Mesenchymal stem cell (in vitro differentiated cells and primary cell): Measurements from ENCODE around the gene TMED9.

Experiments
- DNase-seq: peaks from one replicate; pipeline ENCODE4 v3.0.0-alpha.2; 2013
- H2AFZ ChIP-seq: one replicate; pipeline ENCODE4 v1.6.1; 2013; ENCODE audit warnings: low read depth, mild to moderate bottlenecking, control low read depth, inconsistent platforms, low read length, moderate library complexity
- H2AK5ac ChIP-seq: 2 replicates; pipeline ENCODE4 v1.6.1; 2013; ENCODE audit warnings: low read length, moderate library complexity, mild to moderate bottlenecking, inconsistent platforms; ENCODE audit not compliant: severe bottlenecking
- H2BK120ac ChIP-seq: one replicate; pipeline ENCODE4 v1.6.1; 2013; ENCODE audit warnings: low read depth, mild to moderate bottlenecking, inconsistent platforms, low read length, moderate library complexity
- H2BK12ac ChIP-seq, 2 experiments: one replicate each; pipeline ENCODE4 v1.6.1; 2013; ENCODE audit warnings: inconsistent platforms in 2 of 2, low read length in 2 of 2, mild to moderate bottlenecking in 2 of 2, moderate library complexity in 2 of 2, control low read depth in 1 of 2
- H2BK15ac ChIP-seq: one replicate; pipeline ENCODE4 v1.6.1; 2013; ENCODE audit warnings: mild to moderate bottlenecking, low read depth, inconsistent platforms; ENCODE audit not compliant: poor library complexity, severe bottlenecking
- H2BK5ac ChIP-seq: 2 replicates; pipeline ENCODE4 v1.6.1; 2013; ENCODE audit warnings: low read depth, mild to moderate bottlenecking, low read length, control low read depth, inconsistent platforms; ENCODE audit not compliant: poor library complexity, severe bottlenecking
- H3K14ac ChIP-seq, 2 experiments: one replicate each; pipeline ENCODE4 v1.6.1; 2013; ENCODE audit warnings: inconsistent platforms in 2 of 2, low read length in 2 of 2, control low read depth in 1 of 2, mild to moderate bottlenecking in 1 of 2, moderate library complexity in 1 of 2
- H3K18ac ChIP-seq, 2 experiments: one replicate each; pipeline ENCODE4 v1.6.1; 2013; ENCODE audit warnings: inconsistent platforms in 2 of 2, low read length in 2 of 2, control low read depth in 1 of 2, low read depth in 1 of 2, mild to moderate bottlenecking in 1 of 2
- H3K23ac ChIP-seq, 2 experiments: one replicate each; pipeline ENCODE4 v1.6.1; 2013; ENCODE audit warnings: inconsistent platforms in 2 of 2, low read length in 2 of 2, mild to moderate bottlenecking in 2 of 2, moderate library complexity in 2 of 2, control low read depth in 1 of 2
- H3K27ac ChIP-seq: 2 replicates; pipeline ENCODE4 v1.5.1; 2013; ENCODE audit warnings: mild to moderate bottlenecking, moderate library complexity, low read length, control low read depth, inconsistent platforms; ENCODE audit not compliant: poor library complexity, severe bottlenecking
- H3K27me3 ChIP-seq, 2 experiments: 2 replicates each; pipeline versions ENCODE4 v1.6.1 to v1.7.0; 2013; ENCODE audit warnings: low read length in 2 of 2, mild to moderate bottlenecking in 2 of 2, moderate library complexity in 2 of 2, control low read depth in 1 of 2, inconsistent platforms in 1 of 2; ENCODE audit not compliant: control insufficient read depth in 1 of 2, insufficient read depth in 1 of 2
- H3K36me3 ChIP-seq, 2 experiments: 2 replicates each; pipeline versions ENCODE4 v1.6.1 to v1.7.0; 2013; ENCODE audit warnings: low read length in 2 of 2, control low read depth in 1 of 2, inconsistent platforms in 1 of 2, low read depth in 1 of 2, mild to moderate bottlenecking in 1 of 2; ENCODE audit not compliant: insufficient read depth in 2 of 2, control insufficient read depth in 1 of 2
- H3K4ac ChIP-seq, 2 experiments: one replicate each; pipeline ENCODE4 v1.6.1; 2013; ENCODE audit warnings: inconsistent platforms in 2 of 2, low read length in 2 of 2, mild to moderate bottlenecking in 2 of 2, moderate library complexity in 2 of 2, control low read depth in 1 of 2, low read depth in 1 of 2
- H3K4me1 ChIP-seq: 2 replicates; pipeline ENCODE4 v1.6.1; 2013; ENCODE audit warnings: low read depth, low read length, control low read depth; ENCODE audit not compliant: control insufficient read depth, insufficient read depth
- H3K4me2 ChIP-seq: 2 replicates; pipeline ENCODE4 v1.6.1; 2013; ENCODE audit warnings: low read length, mild to moderate bottlenecking, inconsistent platforms; ENCODE audit not compliant: poor library complexity, severe bottlenecking
- H3K4me3 ChIP-seq, 2 experiments: 2 replicates each; pipeline versions ENCODE4 v1.5.1 to v1.7.0; 2013; ENCODE audit warnings: low read length in 2 of 2, mild to moderate bottlenecking in 2 of 2, control low read depth in 1 of 2, low read depth in 1 of 2; ENCODE audit not compliant: insufficient read depth in 1 of 2
- H3K79me1 ChIP-seq: replicated peaks from 2 replicates; pipeline ENCODE4 v1.6.1; 2013; ENCODE audit warnings: mild to moderate bottlenecking, control low read depth, low read length, inconsistent platforms; ENCODE audit not compliant: poor library complexity, severe bottlenecking
- H3K9ac ChIP-seq: 2 replicates; pipeline ENCODE4 v1.7.0; 2013; ENCODE audit warnings: mild to moderate bottlenecking, low read length, moderate library complexity
- H3K9me3 ChIP-seq: 2 replicates; pipeline ENCODE4 v1.7.0; 2013; ENCODE audit warnings: mild to moderate bottlenecking, low read length; ENCODE audit not compliant: control insufficient read depth
- H4K8ac ChIP-seq: one replicate; pipeline ENCODE4 v1.6.1; 2013; ENCODE audit warnings: inconsistent platforms, mild to moderate bottlenecking, low read length, moderate library complexity
- H4K91ac ChIP-seq: one replicate; pipeline ENCODE4 v1.6.1; 2013; ENCODE audit warnings: mild to moderate bottlenecking, low read length, inconsistent platforms
- WGBS: methylation state at CpG from one replicate; pipeline ENCODE4 v1.1.7; 2013; ENCODE audit warnings: mixed read lengths; 5-methylcytosine and 5-hydroxymethylcytosine counted together

The TMED9 gene

GRCh38 chr5:177575488-177575887 is 16.5 kb upstream of the TMED9 start:
- Histone ChIP-seq H3K27ac (no peak overlapping the region), H3K4me3 (no peak overlapping the region), H3K4me2 (no peak overlapping the region), H3K18ac (no peak overlapping the region), H2BK120ac (no peak overlapping the region), H3K9me3 (no peaks in the 10 kb centered on the region), H2BK15ac (no peak overlapping the region), H3K4me1 (no peaks in the 10 kb centered on the region), H3K9ac (no peak overlapping the region), H2AFZ (no peak overlapping the region), H4K8ac (no peak overlapping the region), H2BK5ac (no peak overlapping the region), H3K14ac (no peak overlapping the region), H3K4ac (no peak overlapping the region), H4K91ac (no peak overlapping the region), H2AK5ac (no peak overlapping the region), H3K36me3 (no peaks in the 10 kb centered on the region), H3K79me1 (no peaks in the 10 kb centered on the region), H3K23ac (no peak overlapping the region), H2BK12ac (no peak overlapping the region), H3K27me3 (peaks cover 6 to 17% of the 10 kb centered on the region in 2 experiments)
- DNase-seq: no peak
- WGBS: 89% methylated on average over 1 of the region's 1 CpG

DNA sequence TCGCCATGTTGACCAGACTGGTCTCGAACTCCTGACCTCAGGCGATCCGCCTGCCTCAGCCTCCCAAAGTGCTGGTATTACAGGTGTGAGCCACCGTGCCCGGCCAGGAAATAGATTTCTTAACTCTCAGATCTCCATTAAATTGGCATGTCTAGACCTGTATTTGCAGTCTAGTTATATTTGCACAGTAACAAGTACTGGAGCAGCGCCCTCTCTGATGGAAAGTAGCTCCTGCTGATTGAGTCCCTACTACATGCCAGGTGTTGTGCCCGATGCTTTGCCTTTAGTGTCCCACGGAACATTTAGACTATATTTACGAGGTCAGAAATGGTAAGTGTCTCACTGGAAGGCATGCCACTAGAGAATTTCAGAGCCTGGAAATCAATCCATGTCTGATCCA is 15.8 kb upstream of the TMED9 start:
- H3K79me1 ChIP-seq: no peaks in the 10 kb centered on the region
- no peak overlapping the region for H3K4me2 ChIP-seq
- no peak overlapping the region for H3K27ac ChIP-seq
- H3K23ac ChIP-seq: no peak overlapping the region
- no peak overlapping the region for H2BK120ac ChIP-seq
- DNase-seq: no peak
- H4K91ac ChIP-seq: no peak overlapping the region
- no peaks in the 10 kb centered on the region for H3K9me3 ChIP-seq
- H3K9ac ChIP-seq: no peak overlapping the region
- no peak overlapping the region for H3K4ac ChIP-seq
- no peak overlapping the region for H3K14ac ChIP-seq
- no peak overlapping the region for H2AK5ac ChIP-seq
- H3K4me1 ChIP-seq: no peaks in the 10 kb centered on the region
- H2BK15ac ChIP-seq: no peak overlapping the region
- H3K27me3 ChIP-seq: peaks cover 6 to 17% of the 10 kb centered on the region in 2 experiments
- no peak overlapping the region for H2AFZ ChIP-seq
- H3K18ac ChIP-seq: no peak overlapping the region
- H3K36me3 ChIP-seq: no peaks in the 10 kb centered on the region
- WGBS: 80% methylated on average over 10 of the region's 10 CpGs
- H3K4me3 ChIP-seq: no peak overlapping the region
- no peak overlapping the region for H2BK5ac ChIP-seq
- H4K8ac ChIP-seq: no peak overlapping the region
- H2BK12ac ChIP-seq: no peak overlapping the region

- WGBS: 93% methylated on average over 8 of the region's 8 CpGs
Measured at GRCh38 chr5:177578316-177578715, 13.7 kb upstream of the TMED9 start.

GRCh38 chr5:177588413-177588909 is 3.5 kb upstream of the TMED9 start:
- H3K9ac ChIP-seq: no peak overlapping the region
- H3K18ac ChIP-seq: no peak overlapping the region
- H3K4me1 ChIP-seq: peaks cover 3% of the 10 kb centered on the region
- no peak overlapping the region for H2BK5ac ChIP-seq
- H3K23ac ChIP-seq: no peak overlapping the region
- no peak overlapping the region for H2AFZ ChIP-seq
- whole genome bisulfite sequencing: 68% methylated on average over 13 of the region's 13 CpGs
- DNase-seq: no peak
- peaks cover 3% of the 10 kb centered on the region for H3K79me1 ChIP-seq
- peaks cover 2 to 3% of the 10 kb centered on the region in 2 experiments for H3K36me3 ChIP-seq
- no peak overlapping the region for H2BK12ac ChIP-seq
- no peak overlapping the region for H3K4me3 ChIP-seq
- H4K8ac ChIP-seq: no peak overlapping the region
- no peak overlapping the region for H3K14ac ChIP-seq
- no peak overlapping the region for H2BK120ac ChIP-seq
- H3K9me3 ChIP-seq: no peaks in the 10 kb centered on the region
- no peak overlapping the region for H3K4me2 ChIP-seq
- H3K27me3 ChIP-seq: peaks cover 30 to 58% of the 10 kb centered on the region in 2 experiments
- H2AK5ac ChIP-seq: no peak overlapping the region
- H3K4ac ChIP-seq: no peak overlapping the region
- H3K27ac ChIP-seq: no peak overlapping the region
- no peak overlapping the region for H4K91ac ChIP-seq
- H2BK15ac ChIP-seq: no peak overlapping the region

More at GRCh38 chr5:177578316-177578715, 13.7 kb upstream of the TMED9 start:
- Histone ChIP-seq H3K4me2 (no peak overlapping the region), H3K27me3 (peaks cover 6 to 18% of the 10 kb centered on the region in 2 experiments), H3K23ac (no peak overlapping the region), H3K18ac (no peak overlapping the region), H3K9me3 (no peaks in the 10 kb centered on the region), H3K4ac (no peak overlapping the region), H2BK12ac (no peak overlapping the region), H4K91ac (no peak overlapping the region), H2BK5ac (no peak overlapping the region), H3K9ac (no peak overlapping the region), H3K4me3 (no peak overlapping the region), H3K27ac (no peak overlapping the region), H4K8ac (no peak overlapping the region), H3K79me1 (no peaks in the 10 kb centered on the region), H3K14ac (no peak overlapping the region), H2BK15ac (no peak overlapping the region), H2BK120ac (no peak overlapping the region), H3K36me3 (no peaks in the 10 kb centered on the region), H3K4me1 (no peaks in the 10 kb centered on the region), H2AK5ac (no peak overlapping the region), H2AFZ (no peak overlapping the region)
- DNase-seq: no peak
